HFF-Myc (cell line): Measurements from ENCODE around the gene GLS.

Experiments
- DNase-seq: peaks from one replicate; pipeline ENCODE4 v3.0.0-alpha.2; 2011; ENCODE audit warnings: low read depth; ENCODE audit errors: extremely low read depth
- H3K4me3 ChIP-seq: replicated peaks from 2 replicates; pipeline ENCODE4 v1.5.1; 2011; ENCODE audit warnings: low read depth, mild to moderate bottlenecking, control low read depth, low read length
- CTCF ChIP-seq: IDR thresholded peaks from 2 replicates; pipeline ENCODE4 v1.5.1; 2012; ENCODE audit warnings: mild to moderate bottlenecking, low read depth, low read length, control low read depth; ENCODE audit errors: missing control alignments

Gene GLS

DNA sequence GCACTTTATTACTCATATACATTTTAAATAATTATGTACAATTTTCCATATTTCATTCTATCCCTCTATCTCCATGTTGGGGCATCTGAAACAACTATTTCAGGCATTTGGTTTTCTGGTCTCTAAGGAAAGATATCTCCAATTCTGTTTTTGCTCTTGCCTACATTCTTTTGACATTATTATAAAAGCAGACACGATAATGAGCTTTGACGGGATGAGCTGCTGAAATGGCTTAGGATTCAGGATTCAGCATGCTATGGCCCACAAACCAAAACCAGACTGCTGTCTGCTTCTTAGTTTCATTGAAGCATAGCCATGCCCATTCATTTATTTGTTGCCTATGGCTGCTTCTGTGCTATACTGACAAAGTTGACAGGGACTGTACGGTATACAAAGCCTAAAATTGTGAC is 42.7 kb upstream of the GLS start:
- TF ChIP-seq CTCF = no peak
- no peak for DNase-seq
- H3K4me3 ChIP-seq = no peak overlapping the region

- no peak overlapping the region for H3K4me3 ChIP-seq
- DNase-seq = no peak
- no peak for TF ChIP-seq CTCF
Observed at GRCh38 chr2:190838492-190838910, 42.1 kb upstream of the GLS start.

DNA sequence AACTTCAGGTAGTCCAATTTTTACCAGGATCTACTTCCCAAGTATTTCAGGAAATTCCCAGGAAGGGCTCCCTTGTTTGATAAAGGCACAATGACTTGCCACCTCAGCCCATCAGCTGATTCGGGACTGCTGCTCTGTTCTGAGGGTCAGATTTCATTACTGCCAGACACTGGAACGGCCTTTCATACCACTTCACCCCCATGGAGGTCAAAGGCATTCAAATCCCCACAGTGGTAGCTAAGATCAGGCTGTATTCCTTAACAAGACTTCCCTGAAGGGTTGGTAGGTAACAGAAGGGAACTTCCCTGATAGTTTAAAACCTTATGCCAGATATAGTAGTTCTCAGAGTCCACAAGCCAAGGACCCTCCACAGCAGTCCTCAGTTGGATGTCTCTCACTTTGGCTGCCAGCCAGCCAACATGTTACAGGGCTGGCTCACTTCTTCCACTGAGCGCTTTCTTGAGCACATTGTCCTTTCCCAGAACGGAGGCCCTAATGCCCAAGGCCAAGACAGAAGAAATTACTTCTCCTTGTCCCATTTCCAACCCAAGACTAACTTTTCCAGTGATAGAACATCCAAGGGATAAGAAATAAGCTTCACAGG is 40.0 kb upstream of the GLS start:
- no peak overlapping the region for H3K4me3 ChIP-seq
- no peak for TF ChIP-seq CTCF
- no peak for DNase-seq

- DNase-seq = no peak
- no peak overlapping the region for H3K4me3 ChIP-seq
- no peak for TF ChIP-seq CTCF
Observed at GRCh38 chr2:190841707-190842505, 38.7 kb upstream of the GLS start.

- TF ChIP-seq CTCF = no peak
- no peak overlapping the region for H3K4me3 ChIP-seq
- no peak for DNase-seq
Observed at GRCh38 chr2:190842606-190843104, 38.0 kb upstream of the GLS start.

GRCh38 chr2:190843890-190844699 is 36.5 kb upstream of the GLS start:
- DNase-seq = no peak
- no peak overlapping the region for H3K4me3 ChIP-seq
- TF ChIP-seq CTCF = no peak
